Gastrocnemius medialis (tissue), 4 donors: ENCODE data around the gene SMIM31.

Experiments
- CTCF ChIP-seq, 5 experiments: fragments of 450-650 bp in 3 of 5; fragments of 200-600 bp in 2 of 5; sonication (generic) in 2 of 5; IDR thresholded peaks in 4 of 5; conservative IDR thresholded peaks in 1 of 5; 1 replicate in 4 of 5; 2 replicates in 1 of 5; pipeline ENCODE4 v1.5.1; 2016 to 2019; ENCODE audit warnings: antibody characterized with exemption in 5 of 5, mild to moderate bottlenecking in 3 of 5, moderate library complexity in 3 of 5
- POLR2A ChIP-seq, 2 donors: fragments of 450-650 bp; IDR thresholded peaks; one replicate each; pipeline ENCODE4 v1.6.1; 2017; ENCODE audit warnings: antibody characterized with exemption in 2 of 2, mild to moderate bottlenecking in 2 of 2, moderate library complexity in 2 of 2

DNA sequence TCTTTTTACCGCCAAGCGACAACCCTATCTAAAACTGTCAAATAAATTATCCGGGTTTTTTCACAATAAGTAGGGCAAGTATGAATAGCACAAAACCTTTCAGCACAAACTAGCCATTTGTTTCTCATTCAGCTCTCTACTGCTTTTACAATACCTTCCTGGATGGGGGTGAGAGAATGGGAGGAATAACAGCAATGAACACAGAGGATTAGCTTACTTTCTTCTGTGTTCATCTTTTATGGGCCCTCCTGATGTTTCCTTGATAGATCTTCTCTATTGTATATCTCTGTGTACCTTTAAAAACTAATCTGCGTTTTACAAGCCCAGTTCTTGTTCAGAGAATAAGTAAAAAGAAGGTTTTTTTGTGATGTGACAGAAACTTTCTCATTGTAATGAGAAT lies 67.8 kb downstream of the SMIM31 start:
- TF ChIP-seq CTCF (IDR thresholded peaks at IDR 0.05 in 4 of 5, conservative IDR thresholded peaks at IDR 0.05 in 1 of 5): no peak
- TF ChIP-seq POLR2A (IDR thresholded peaks at IDR 0.05): no peak
